B cell (primary cell): ENCODE data around the gene ARL5A. TPM values are rescaled to one million over a fixed set of nuclear protein-coding genes. Genes with fewer than 3 reads are reported as not detected.

Experiments used
- ATAC-seq: fragments of 200-7000 bp; cut with Tn5 transposase; one replicate; pipeline ENCODE4 v1.10.0; 2021; ENCODE audit warnings: low read depth, mild to moderate bottlenecking, moderate number of reproducible peaks, moderate library complexity
- CTCF ChIA-PET: fragments of 350-600 bp; sonication (Branson Sonifier 250); formaldehyde crosslinking; loops from one replicate; lab custom pipeline; 2021; ENCODE audit warnings: antibody characterized with exemption, inconsistent platforms; lab: Charles Lee
- POLR2A ChIA-PET: fragments of 350-600 bp; sonication (Branson Sonifier 250); formaldehyde crosslinking; loops from one replicate; lab custom pipeline; 2021; ENCODE audit warnings: antibody characterized with exemption; lab: Charles Lee
- DNase-seq: peaks from one replicate; pipeline ENCODE4 v3.0.0; 2013
- H2AFZ ChIP-seq: 2 replicates; pipeline ENCODE4 v1.6.1; 2012; ENCODE audit warnings: mild to moderate bottlenecking, low read depth, low read length; ENCODE audit not compliant: insufficient read depth, poor library complexity, severe bottlenecking
- H3K27ac ChIP-seq, 2 donors: 1 replicate in 1 of 2; 2 replicates in 1 of 2; pipeline ENCODE4 v1.5.1; 2012 to 2013; ENCODE audit warnings: low read length in 2 of 2, mild to moderate bottlenecking in 2 of 2, moderate library complexity in 1 of 2
- H3K27me3 ChIP-seq, 4 experiments: fragments of 200-600 bp in 1 of 4; sonication (generic) in 1 of 4; replicated peaks in 1 of 4; 1 replicate in 2 of 4; 2 replicates in 2 of 4; pipeline versions ENCODE4 v1.6.1 to v1.7.0; 2013 to 2016; ENCODE audit warnings: low read length in 3 of 4, mild to moderate bottlenecking in 2 of 4, mixed read lengths in 1 of 4, moderate library complexity in 1 of 4; ENCODE audit not compliant: insufficient read depth in 4 of 4, control insufficient read depth in 3 of 4; ENCODE audit errors: control extremely low read depth in 1 of 4
- H3K36me3 ChIP-seq, 2 experiments: replicated peaks in 1 of 2; 1 replicate in 1 of 2; 2 replicates in 1 of 2; pipeline versions ENCODE4 v1.6.1 to v1.7.1; 2013; ENCODE audit warnings: low read length in 1 of 2; ENCODE audit not compliant: insufficient read depth in 2 of 2, control insufficient read depth in 1 of 2; ENCODE audit errors: control extremely low read depth in 1 of 2, extremely low read depth in 1 of 2
- H3K4me1 ChIP-seq, 2 donors: fragments of 200-600 bp in 1 of 2; sonication (generic) in 1 of 2; 1 replicate in 1 of 2; 2 replicates in 1 of 2; pipeline versions ENCODE4 v1.5.1 to v1.6.1; 2013 to 2017; ENCODE audit warnings: low read length in 2 of 2; ENCODE audit not compliant: control insufficient read depth in 2 of 2, insufficient read depth in 2 of 2
- H3K4me2 ChIP-seq: replicated peaks from 2 replicates; pipeline ENCODE3; 2012; ENCODE audit warnings: mild to moderate bottlenecking, low read depth, low read length; ENCODE audit not compliant: poor library complexity, severe bottlenecking
- H3K4me3 ChIP-seq, 5 experiments: fragments of 200-600 bp in 1 of 5; sonication (generic) in 1 of 5; 1 replicate in 3 of 5; 2 replicates in 2 of 5; pipeline versions ENCODE4 v1.5.1 to v1.7.0; 2011 to 2016; ENCODE audit warnings: low read length in 4 of 5, mild to moderate bottlenecking in 4 of 5, low read depth in 2 of 5, control low read depth in 1 of 5, moderate library complexity in 1 of 5; ENCODE audit not compliant: insufficient read depth in 1 of 5; ENCODE audit errors: control extremely low read depth in 1 of 5, extremely low read depth in 1 of 5
- H3K79me2 ChIP-seq: fragments of 200-600 bp; sonication (generic); one replicate; pipeline ENCODE4 v1.6.0; 2016; ENCODE audit warnings: low read length; ENCODE audit not compliant: control insufficient read depth, insufficient read depth
- H3K9ac ChIP-seq: fragments of 200-600 bp; sonication (generic); 2 replicates; pipeline ENCODE4 v1.6.1; 2017; ENCODE audit warnings: mild to moderate bottlenecking, low read length, moderate library complexity
- H3K9me3 ChIP-seq, 3 donors: one replicate each; pipeline versions ENCODE4 v1.6.1 to v1.7.1; 2013; ENCODE audit warnings: low read length in 2 of 3; ENCODE audit not compliant: control insufficient read depth in 2 of 3, insufficient read depth in 1 of 3; ENCODE audit errors: control extremely low read depth in 1 of 3
- H4K20me1 ChIP-seq: 2 replicates; pipeline ENCODE4 v1.6.0; 2012; ENCODE audit warnings: mild to moderate bottlenecking, low read length; ENCODE audit not compliant: insufficient read depth, control insufficient read depth, poor library complexity, severe bottlenecking
- H3K27ac Mint-ChIP-seq: one replicate; pipeline ENCODE4 v1.8.0; 2021; ENCODE audit warnings: mixed read lengths
- H3K27me3 Mint-ChIP-seq: one replicate; pipeline ENCODE4 v1.8.0; 2021; ENCODE audit warnings: mixed read lengths
- H3K4me1 Mint-ChIP-seq: one replicate; pipeline ENCODE4 v1.8.0; 2021; ENCODE audit warnings: mixed read lengths
- H3K4me3 Mint-ChIP-seq: one replicate; pipeline ENCODE4 v1.8.0; 2021; ENCODE audit warnings: mixed read lengths
- H3K9me3 Mint-ChIP-seq: one replicate; pipeline ENCODE4 v1.8.0; 2022; ENCODE audit warnings: mixed read lengths; ENCODE audit not compliant: insufficient read depth
- CTCF ChIP-seq: fragments of 200-600 bp; IDR thresholded peaks from one replicate; pipeline ENCODE4 v1.8.0; 2022; ENCODE audit warnings: antibody characterized with exemption, mild to moderate bottlenecking
- EZH2 ChIP-seq: IDR thresholded peaks from 2 replicates; pipeline ENCODE4 v1.6.1; 2012; ENCODE audit warnings: borderline replicate concordance, low read depth, mild to moderate bottlenecking, moderate library complexity, low read length; ENCODE audit not compliant: insufficient read depth, poor library complexity, severe bottlenecking
- WGBS: methylation state at CpG from one replicate; pipeline ENCODE4 v1.1.5; 2013; ENCODE audit warnings: missing lambda C conversion rate; ENCODE audit not compliant: insufficient coverage; 5-methylcytosine and 5-hydroxymethylcytosine counted together
- intact Hi-C: fragments of 100-400 bp; cut with micrococcal nuclease; formaldehyde crosslinking; loops from one replicate; pipeline ENCODE4 v1.10.0; 2022
- polyA plus RNA-seq: library from polyadenylated mRNA; depleted of rRNA; stranded (reverse); fragments of >200 nt; gene quantifications from 2 replicates; pipeline ENCODE4 v1.2.3, GENCODE V29; 2012
- total RNA-seq, 2 donors: library from RNA; stranded (reverse); fragments of 120-200 nt in 1 of 2; gene quantifications; 1 replicate in 1 of 2; 2 replicates in 1 of 2; pipeline versions ENCODE4 v1.2.3 to v1.2.4, GENCODE V29; 2013 to 2022

Gene ARL5A
- total and polyA plus RNA-seq, 2 donors (not counting 1 experiment from before 2014, with no cell fraction given): 18.2 to 54.1 TPM

DNA sequence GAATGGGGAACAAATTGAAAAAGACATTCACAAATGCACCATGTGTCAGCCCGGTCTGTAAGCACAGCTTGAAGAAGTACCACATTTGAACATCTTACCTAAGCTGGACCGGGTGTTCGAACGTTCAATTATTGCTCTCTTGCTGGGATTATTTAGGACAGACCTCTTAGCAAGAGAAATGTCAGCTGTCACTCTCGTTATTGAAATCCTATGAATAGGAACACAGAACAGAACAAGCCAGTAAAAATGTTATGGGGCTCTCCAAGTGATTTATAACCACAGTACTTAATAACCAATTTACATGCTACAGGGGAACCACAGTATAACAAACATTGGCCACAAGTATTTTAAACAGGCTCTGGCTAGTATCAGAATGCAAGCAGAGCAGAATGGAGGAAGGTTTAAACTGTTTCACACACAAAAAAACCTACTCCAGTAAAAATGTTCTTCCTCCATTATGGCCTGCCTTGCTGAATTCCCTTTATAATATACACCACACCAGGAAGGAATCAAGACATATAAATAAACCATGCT, 32.5 kb upstream of the ARL5A start:
- Mint-ChIP-seq H3K4me3 (no peak overlapping the region), H3K27me3 (peaks cover 13% of the 10 kb centered on the region), H3K4me1 (peaks cover 5% of the 10 kb centered on the region), H3K27ac (no peak overlapping the region), H3K9me3 (no peaks in the 10 kb centered on the region)
- intact Hi-C loops: no loop called here
- TF ChIP-seq CTCF (no peak), EZH2 (no peak)
- ChIA-PET POLR2A (no interaction called here), CTCF (interaction anchor here (1.2 to 1.7 kb wide), 2 partner anchors 15 to 144 kb away, joined by 3 read pairs; no protein-coding TSS in a partner anchor)
- no peak overlapping the region for H3K4me2 ChIP-seq
- DNase-seq: no peak
- no peaks in the 10 kb centered on the region for H3K27me3 ChIP-seq
- no peak overlapping the region for H2AFZ ChIP-seq
- H3K9me3 ChIP-seq: no peaks in the 10 kb centered on the region
- no peaks in the 10 kb centered on the region for H3K36me3 ChIP-seq
- H3K4me3 ChIP-seq: no peak overlapping the region
- no peaks in the 10 kb centered on the region for H3K79me2 ChIP-seq
- 100% methylated on average over 1 of the region's 5 CpGs for WGBS
- peaks cover 0 to 5% of the 10 kb centered on the region in 2 donors for H3K4me1 ChIP-seq
- H3K27ac ChIP-seq: no peak overlapping the region
- ATAC-seq: no peak
- no peak overlapping the region for H3K9ac ChIP-seq
- H4K20me1 ChIP-seq: no peaks in the 10 kb centered on the region

DNA sequence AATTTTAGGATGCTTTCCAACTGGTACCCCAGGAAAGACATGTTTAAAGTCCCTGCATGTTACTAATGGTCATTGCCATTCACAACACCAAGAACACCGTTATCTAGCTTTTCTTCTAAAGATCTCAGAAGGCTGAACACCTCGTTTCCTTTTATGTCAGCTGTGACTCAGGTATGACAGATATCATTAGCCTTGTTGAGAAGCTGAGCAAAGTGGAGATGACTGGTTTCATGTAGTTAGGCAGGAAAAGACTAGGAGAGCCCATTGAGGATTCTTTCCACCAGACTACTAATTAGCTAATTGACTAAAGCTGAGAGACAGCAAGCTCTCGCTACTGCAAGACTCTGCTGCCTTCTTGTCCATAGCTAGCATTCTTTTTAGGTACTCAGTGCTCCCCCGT, 32.0 kb upstream of the ARL5A start:
- no peak for ATAC-seq
- no peaks in the 10 kb centered on the region for H3K9me3 Mint-ChIP-seq

More for the DNA sequence above, 32.0 kb upstream of the ARL5A start:
- Mint-ChIP-seq H3K27ac (no peak overlapping the region), H3K4me3 (no peak overlapping the region), H3K27me3 (peaks cover 10% of the 10 kb centered on the region), H3K4me1 (peaks cover 5% of the 10 kb centered on the region)
- Histone ChIP-seq H3K9ac (no peak overlapping the region), H3K27me3 (no peaks in the 10 kb centered on the region), H3K27ac (no peak overlapping the region), H3K4me1 (peaks cover 0 to 5% of the 10 kb centered on the region in 2 donors), H3K4me2 (no peak overlapping the region), H3K79me2 (no peaks in the 10 kb centered on the region), H3K9me3 (no peaks in the 10 kb centered on the region), H3K4me3 (no peak overlapping the region), H4K20me1 (no peaks in the 10 kb centered on the region), H2AFZ (no peak overlapping the region), H3K36me3 (no peaks in the 10 kb centered on the region)
- DNase-seq: no peak
- 70% methylated on average over 3 of the region's 4 CpGs for WGBS
- POLR2A ChIA-PET: no interaction called here
- TF ChIP-seq CTCF: no peak
- TF ChIP-seq EZH2: no peak
- intact Hi-C loops: no loop called here
- CTCF ChIA-PET: interaction anchor here (1.2 to 1.7 kb wide), 2 partner anchors 14 to 144 kb away, joined by 3 read pairs; no protein-coding TSS in a partner anchor
